Cardiac muscle cell (in vitro differentiated cells and primary cell): ENCODE measurements around the gene SFRP4. TPM values are rescaled to one million over a fixed set of nuclear protein-coding genes. Genes with fewer than 3 reads are reported as not detected.
A peak's percentile ranks its signal among the peaks of the same experiment; 100 is the strongest.

Experiments used
- DNase-seq, 2 donors: peaks; one replicate each; pipeline versions ENCODE4 v3.0.0 to v3.0.0-alpha.2; 2010 to 2017; ENCODE audit warnings: low read depth in 1 of 2, low spot score in 1 of 2
- H3K27ac ChIP-seq: fragments of 200-600 bp; sonication (generic); 2 replicates; pipeline ENCODE4 v1.5.1; 2016
- H3K27me3 ChIP-seq: fragments of 200-600 bp; sonication (generic); 2 replicates; pipeline ENCODE4 v1.6.0; 2016; ENCODE audit warnings: control low read depth
- H3K36me3 ChIP-seq: fragments of 200-600 bp; sonication (generic); 2 replicates; pipeline ENCODE4 v1.5.1; 2016; ENCODE audit warnings: control low read depth
- H3K4me1 ChIP-seq: fragments of 200-600 bp; sonication (generic); 2 replicates; pipeline ENCODE4 v1.8.1; 2017; ENCODE audit warnings: low read depth, mild to moderate bottlenecking, mixed run types
- H3K4me3 ChIP-seq: fragments of 200-600 bp; sonication (generic); 2 replicates; pipeline ENCODE4 v1.5.1; 2016; ENCODE audit warnings: mild to moderate bottlenecking
- H3K9me3 ChIP-seq: fragments of 200-600 bp; sonication (generic); 2 replicates; pipeline ENCODE4 v1.5.1; 2017; ENCODE audit warnings: low read depth, mild to moderate bottlenecking, control low read depth
- polyA plus RNA-seq: library from polyadenylated mRNA; unstranded; fragments of >200 nt; fragmentation: Nextera tagmentation; extraction: Ambion mirVana; gene quantifications from 2 replicates; pipeline ENCODE4 v1.2.1, GENCODE V29; 2016
- total RNA-seq: library from RNA; depleted of rRNA; stranded (reverse); fragments of >200 nt; gene quantifications from 2 replicates; pipeline ENCODE4 v1.2.3, GENCODE V29; 2016
- TF ChIP-seq, protein P1 (sequence below): IDR thresholded peaks from 2 replicates; pipeline ENCODE4 v1.5.1; 2012; ENCODE audit warnings: low read depth, mild to moderate bottlenecking, low read length

Gene SFRP4
- total and polyA plus RNA-seq, 2 experiments from 2014 or later: 4.7 to 8.6 TPM

DNA sequence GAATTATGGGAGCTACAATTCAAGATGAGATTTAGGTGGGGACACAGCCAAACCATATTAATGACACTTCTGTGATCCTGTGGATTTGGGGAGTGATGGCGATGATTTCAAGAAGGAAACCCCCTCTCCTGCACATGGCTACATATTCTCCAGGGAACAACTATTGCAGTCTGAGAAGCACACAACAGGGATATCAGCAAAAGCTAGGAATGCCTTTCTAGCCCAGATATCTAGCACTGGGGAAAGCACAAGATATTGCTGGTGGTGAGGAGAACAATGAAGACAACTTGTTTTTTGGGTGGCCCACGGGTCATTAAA, 28.1 kb upstream of the SFRP4 start:
- Histone ChIP-seq H3K27ac (no peak overlapping the region), H3K4me1 (peaks cover 39% of the 10 kb centered on the region), H3K27me3 (no peaks in the 10 kb centered on the region), H3K36me3 (no peaks in the 10 kb centered on the region), H3K4me3 (no peak overlapping the region), H3K9me3 (no peaks in the 10 kb centered on the region)
- DNase-seq: no peak
- TF ChIP-seq, protein P1, sequence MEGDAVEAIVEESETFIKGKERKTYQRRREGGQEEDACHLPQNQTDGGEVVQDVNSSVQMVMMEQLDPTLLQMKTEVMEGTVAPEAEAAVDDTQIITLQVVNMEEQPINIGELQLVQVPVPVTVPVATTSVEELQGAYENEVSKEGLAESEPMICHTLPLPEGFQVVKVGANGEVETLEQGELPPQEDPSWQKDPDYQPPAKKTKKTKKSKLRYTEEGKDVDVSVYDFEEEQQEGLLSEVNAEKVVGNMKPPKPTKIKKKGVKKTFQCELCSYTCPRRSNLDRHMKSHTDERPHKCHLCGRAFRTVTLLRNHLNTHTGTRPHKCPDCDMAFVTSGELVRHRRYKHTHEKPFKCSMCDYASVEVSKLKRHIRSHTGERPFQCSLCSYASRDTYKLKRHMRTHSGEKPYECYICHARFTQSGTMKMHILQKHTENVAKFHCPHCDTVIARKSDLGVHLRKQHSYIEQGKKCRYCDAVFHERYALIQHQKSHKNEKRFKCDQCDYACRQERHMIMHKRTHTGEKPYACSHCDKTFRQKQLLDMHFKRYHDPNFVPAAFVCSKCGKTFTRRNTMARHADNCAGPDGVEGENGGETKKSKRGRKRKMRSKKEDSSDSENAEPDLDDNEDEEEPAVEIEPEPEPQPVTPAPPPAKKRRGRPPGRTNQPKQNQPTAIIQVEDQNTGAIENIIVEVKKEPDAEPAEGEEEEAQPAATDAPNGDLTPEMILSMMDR: no peak

DNA sequence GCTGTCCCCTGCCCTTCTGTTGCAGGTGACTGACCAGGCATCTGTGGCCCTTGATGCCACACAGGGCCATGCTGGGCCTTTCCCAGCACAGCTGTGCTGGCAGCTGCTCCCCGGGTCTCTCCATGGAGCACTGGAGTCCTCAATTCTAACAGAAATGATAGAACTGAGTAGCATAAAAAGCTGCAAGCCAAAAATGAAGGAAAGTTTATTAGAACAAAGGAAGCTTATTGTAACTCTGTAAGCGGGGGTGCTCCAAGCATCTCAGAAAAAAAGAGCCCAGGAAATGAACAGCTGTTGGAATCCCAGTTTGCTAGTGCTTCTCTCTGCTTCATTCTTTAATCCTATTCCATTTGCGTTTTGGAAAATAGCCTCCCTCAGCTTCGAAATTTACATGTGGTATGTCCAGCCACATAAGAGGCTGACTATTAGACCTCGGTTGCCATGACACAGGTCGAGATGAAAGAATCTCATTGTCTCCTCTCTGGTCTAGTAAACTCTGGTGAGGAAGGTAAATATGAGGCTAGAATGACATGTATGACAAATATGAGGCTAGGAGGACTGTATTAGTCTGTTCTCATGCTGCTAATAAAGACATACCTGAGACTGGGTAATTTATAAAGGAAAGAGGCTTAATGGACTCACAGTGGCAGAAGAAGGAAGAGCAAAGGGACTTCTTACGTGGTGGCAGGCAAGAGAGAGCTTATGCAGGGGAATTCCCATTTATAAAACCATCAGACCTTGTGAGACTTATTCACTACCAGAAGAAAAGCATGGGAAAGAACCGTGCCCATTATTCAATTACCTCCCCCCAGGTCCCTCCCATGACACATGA, 27.5 kb upstream of the SFRP4 start:
- TF ChIP-seq, protein P1: no peak
- DNase-seq: no peak
- H3K27ac ChIP-seq: no peak overlapping the region

DNA sequence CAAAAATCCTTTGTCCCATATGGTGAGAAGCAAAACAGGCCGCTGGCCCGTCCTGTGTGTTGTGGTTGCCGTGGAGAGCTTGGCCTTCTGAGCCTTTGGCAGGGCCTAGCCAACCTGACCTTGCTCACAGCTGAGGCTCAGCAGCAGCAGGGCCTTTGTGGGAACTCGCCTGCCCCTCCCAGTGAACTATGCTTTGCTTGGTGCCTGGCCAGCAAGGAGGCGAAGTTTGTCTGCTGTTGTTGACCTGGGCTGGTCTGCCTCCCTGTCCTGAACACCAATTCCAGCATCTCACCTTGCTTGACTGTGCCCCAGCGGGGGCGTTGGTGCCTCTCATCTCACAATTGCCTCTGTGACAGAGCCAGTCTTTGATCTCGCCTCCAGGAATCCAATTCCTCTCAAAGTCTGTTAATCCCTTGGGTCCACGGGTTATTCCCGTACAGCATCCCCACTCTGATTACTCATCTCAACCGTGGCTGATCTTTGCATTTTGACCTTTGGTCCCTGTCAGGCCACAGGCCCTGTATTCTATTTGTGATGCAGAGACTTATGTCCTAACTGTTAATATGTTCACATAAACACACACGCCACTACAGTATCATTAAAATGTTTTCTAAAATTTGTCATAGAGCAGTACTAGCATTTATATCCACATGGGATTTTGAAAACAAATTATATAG, 26.5 kb upstream of the SFRP4 start:
- H3K27me3 ChIP-seq: no peaks in the 10 kb centered on the region
- DNase-seq: peak; percentile 24 to 65
- H3K4me3 ChIP-seq: no peak overlapping the region
- no peaks in the 10 kb centered on the region for H3K36me3 ChIP-seq
- H3K27ac ChIP-seq: peak overlapping the region; percentile 1
- H3K4me1 ChIP-seq: peaks cover 31% of the 10 kb centered on the region
- TF ChIP-seq, protein P1: no peak
- H3K9me3 ChIP-seq: no peaks in the 10 kb centered on the region

More for the DNA sequence above, 27.5 kb upstream of the SFRP4 start:
- Histone ChIP-seq H3K4me3 (no peak overlapping the region), H3K4me1 (peaks cover 39% of the 10 kb centered on the region), H3K9me3 (no peaks in the 10 kb centered on the region), H3K27me3 (no peaks in the 10 kb centered on the region), H3K36me3 (no peaks in the 10 kb centered on the region)

DNA sequence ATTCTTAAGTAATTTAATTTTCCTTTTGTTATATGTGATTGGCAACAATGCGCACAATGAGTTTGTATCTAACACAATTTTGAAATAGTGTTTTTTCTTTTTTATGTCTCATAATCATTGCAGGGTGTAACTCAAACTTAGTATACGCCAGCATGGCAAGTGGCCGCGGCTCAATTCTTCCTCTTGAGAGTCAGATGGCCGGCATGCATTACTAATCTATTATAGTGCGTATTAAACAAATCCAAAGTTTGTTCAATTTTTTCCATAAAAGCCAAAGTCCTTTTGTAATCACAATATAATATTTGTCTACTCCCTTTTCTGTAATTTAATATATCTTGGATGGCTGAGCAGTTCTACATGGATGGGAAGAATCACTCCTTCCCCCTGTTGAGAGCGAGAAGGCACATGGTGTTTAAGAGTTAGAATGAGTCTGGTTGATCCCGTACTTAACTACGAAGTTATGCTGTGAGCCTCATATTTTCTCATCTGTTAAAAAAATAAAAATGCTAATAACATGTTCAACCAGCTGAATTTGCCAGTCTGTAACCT, 16.5 kb upstream of the SFRP4 start:
- TF ChIP-seq, protein P1: no peak
- no peak for DNase-seq
- Histone ChIP-seq H3K4me1 (peaks cover 17% of the 10 kb centered on the region), H3K27me3 (no peaks in the 10 kb centered on the region), H3K4me3 (no peak overlapping the region), H3K27ac (no peak overlapping the region), H3K9me3 (no peaks in the 10 kb centered on the region), H3K36me3 (no peaks in the 10 kb centered on the region)

DNA sequence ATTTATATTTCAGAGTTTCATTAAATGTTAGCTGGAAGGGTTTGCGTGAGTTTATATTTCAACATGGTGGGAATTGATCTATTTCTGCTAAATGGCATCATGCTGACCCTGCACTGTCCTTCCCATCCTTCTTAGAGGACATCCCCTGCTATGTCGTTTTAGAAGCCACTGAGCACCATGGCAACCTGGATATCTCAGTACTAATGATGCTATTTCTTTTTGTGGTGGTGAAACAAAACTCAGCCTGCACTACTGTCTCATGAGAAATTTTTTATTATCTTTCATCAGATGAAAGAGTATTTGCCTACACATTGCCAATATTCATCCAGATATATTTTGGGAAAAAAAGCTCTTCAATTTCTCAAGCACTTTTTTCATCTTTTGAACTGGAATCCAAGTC, 15.9 kb upstream of the SFRP4 start:
- Histone ChIP-seq H3K4me1 (peaks cover 17% of the 10 kb centered on the region), H3K4me3 (no peak overlapping the region), H3K36me3 (no peaks in the 10 kb centered on the region), H3K9me3 (no peaks in the 10 kb centered on the region), H3K27me3 (no peaks in the 10 kb centered on the region), H3K27ac (no peak overlapping the region)
- TF ChIP-seq, protein P1: no peak
- DNase-seq: no peak
